Epidermal melanocyte (primary cell): ENCODE measurements around the gene GPC3.
"Not testable (repeated sequence)": the region's sequence is repeated elsewhere in the genome, so short reads cannot be mapped to it uniquely, and the experiment has no call there.

Experiments used
- DNase-seq: peaks from one replicate; pipeline ENCODE4 v3.0.0; 2011; ENCODE audit warnings: low spot score; ENCODE audit not compliant: insufficient read length

GPC3 gene

DNA sequence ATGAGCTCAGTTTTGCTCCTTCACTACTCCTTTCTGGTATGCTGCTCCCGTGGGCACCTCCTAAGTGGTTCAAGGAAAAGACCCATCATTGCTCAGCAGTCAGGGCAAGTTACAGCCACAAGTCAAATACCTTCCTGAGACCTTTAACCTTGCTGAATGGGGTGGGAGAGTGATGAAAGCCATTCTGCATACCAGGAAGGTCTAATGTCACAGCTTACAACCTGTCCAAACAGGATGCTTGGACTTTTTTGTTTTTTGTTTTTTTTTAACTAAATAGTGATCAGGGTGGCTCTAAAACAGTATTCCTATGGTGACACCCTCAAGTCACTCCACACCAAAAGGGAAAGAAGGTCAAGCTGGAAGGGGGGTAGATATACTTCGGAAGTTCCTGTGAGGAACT, 93.1 kb downstream of the GPC3 start:
- no peak for DNase-seq

DNA sequence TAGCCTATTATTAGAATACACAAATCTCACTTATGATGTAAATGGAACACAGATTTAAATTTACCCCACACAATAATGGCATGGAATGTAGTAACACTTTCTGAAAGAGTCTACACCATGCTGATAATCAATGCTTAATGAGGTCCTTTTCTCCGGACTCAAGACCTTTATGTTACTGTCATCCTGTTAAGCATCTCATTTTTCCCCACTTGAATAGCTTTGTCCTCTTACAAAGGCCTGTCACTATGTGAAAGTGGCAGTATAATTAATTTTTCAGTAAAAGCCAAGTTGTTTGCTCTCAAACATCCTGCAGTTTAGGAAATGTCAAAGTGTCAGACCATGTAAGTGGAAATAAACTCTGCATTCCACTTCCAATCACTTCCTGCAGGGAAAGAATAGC, 96.4 kb downstream of the GPC3 start:
- DNase-seq: no peak

DNA sequence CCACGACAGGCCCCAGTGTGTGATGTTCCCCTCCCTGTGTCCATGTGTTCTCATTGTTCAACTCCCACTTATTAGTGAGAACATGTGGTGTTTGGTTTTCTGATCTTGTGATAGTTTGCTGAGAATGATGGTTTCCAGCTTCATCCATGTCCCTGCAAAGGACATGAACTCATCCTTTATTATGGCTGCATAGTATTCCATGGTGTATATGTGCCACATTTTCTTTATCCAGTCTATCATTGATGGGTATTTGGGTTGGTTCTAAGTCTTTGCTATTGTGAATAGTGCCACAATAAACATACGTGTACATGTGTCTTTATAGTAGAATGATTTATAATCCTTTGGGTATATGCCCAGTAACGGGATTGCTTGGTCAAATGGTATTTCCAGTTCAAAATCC, 97.3 kb downstream of the GPC3 start:
- not testable (repeated sequence) for DNase-seq

DNA sequence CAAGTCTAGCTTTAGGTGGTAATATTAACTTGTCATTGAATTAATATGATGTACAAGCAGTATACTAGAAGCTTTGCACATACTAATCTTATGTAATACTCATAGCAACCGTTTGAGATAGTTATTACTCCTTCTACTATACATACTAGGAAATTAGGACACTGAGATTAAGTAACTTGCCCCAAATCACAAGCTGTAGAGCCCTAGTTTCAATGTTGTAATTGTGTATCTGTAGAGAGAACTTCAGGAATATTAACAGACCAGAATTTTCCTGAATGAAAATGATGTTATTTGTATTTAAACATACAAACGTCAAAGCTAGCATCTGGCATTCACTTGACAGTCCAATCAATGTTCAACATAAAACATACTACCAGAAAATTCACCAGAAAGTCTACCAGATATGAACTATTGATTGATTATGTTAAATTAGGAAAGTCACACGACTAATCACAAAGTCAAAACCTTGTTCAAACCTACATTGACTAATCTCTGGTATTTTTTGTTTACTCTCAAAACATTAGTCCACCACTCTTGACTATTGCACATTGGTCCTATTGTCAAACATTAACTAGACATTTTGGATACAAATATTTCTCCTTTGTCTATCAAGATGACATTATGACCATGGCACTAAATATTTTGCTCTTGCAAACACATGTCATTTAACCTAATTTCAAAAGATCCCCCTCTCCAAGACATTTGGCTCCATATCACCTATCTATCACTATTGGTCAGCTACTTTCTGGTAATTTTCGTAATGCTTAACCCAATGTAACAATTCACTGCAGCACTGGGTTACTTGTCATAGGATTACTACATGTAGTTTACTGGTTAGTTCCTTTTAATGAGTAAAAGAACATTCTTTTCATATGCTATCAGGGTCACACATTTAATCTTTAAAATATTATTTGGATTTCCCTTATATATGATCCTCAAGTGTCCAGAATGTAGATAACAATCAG, 100.7 kb downstream of the GPC3 start:
- DNase-seq: no peak

DNA sequence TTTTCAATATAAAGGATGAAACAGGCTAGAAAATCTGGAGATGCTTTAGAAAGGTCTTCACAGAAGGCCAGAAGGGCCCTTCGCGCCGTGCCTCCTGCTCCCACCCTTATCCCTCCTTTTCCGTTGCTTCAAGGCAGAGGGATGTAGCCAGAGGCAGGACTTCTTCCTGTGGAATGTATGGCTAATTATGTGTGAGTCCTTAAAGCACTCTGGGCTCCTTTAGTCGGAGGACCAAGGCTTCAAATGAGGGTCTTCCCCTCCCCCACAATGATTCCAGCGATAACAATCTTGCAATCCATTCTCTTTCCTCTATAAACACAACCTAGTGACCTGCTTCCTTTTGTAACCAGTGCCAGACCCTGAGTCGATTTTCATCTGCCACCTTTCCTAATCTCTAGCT, 103.5 kb downstream of the GPC3 start:
- no peak for DNase-seq

DNA sequence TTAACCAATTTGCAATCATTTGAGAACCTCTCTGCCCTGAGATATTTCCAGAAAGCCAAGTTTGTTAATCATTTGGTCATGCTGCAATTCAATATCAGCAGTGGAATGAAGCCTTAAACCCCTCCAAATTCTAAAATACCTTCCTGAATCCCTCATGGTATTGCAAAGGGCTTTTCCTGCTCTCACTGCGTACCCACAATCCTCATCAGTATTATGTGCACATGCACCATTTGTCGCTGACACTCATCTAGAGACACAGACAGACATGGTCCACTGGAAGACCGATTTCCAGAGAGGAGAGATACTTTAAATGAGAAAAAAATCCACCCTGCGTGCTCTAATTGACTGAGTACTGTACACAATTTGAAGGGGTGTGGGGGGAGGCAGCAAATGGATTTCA, 104.4 kb downstream of the GPC3 start:
- DNase-seq: no peak

DNA sequence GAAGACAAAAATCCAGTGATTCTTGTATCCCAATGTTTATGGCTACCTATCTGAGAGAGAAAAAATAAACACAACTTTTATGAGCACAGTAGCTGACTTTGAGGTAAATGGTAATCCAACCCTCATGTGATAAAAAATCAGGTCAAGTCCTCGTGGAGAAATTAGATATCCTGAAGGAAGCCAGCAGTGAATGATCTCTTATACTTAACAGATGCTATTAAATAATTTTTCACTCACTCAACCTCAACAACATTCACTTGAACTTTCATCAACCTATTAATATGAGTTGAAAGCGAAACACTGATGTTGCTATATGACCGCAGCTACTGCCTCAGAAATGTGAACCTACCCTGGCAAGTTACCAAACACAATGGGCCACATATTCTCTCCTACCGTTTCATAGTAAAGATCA, 105.4 kb downstream of the GPC3 start:
- no peak for DNase-seq

DNA sequence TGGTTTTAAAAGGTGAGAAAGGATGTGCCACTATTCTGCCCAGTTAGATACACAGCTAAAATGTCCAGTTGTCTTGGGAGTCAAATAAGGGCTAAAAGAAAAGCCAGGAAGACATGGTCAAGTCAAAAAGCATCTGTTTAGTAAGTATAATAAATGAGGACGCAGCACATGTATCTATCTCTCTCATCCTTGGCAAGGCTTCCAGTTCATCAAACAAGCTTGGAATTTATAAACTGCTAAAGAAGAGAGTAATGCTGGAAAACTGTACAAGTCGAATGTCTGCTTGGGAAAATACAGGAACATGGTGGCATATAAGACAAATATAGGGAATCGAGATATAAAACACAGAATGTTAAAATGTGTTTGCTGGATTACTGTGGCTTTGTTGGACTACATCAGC, 106.7 kb downstream of the GPC3 start:
- DNase-seq: no peak

DNA sequence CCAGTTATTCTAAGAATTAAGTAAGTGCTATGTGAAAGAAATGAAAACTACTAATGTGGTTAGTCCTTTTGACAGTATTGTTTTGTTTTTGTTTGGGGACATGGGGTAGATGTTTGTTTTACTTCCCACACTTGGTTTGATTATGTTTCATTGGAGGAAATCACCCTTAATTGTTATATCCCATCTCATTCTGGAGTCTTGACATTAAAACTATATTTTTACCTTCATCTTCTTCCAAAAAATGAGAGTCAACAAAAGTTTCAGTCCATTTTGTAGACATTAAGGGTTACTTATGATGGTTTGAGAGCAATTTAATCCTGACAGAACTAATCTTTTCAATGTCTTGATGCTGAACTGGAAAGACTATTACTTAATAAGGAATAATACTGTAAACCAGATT, 108.7 kb downstream of the GPC3 start:
- DNase-seq: no peak

DNA sequence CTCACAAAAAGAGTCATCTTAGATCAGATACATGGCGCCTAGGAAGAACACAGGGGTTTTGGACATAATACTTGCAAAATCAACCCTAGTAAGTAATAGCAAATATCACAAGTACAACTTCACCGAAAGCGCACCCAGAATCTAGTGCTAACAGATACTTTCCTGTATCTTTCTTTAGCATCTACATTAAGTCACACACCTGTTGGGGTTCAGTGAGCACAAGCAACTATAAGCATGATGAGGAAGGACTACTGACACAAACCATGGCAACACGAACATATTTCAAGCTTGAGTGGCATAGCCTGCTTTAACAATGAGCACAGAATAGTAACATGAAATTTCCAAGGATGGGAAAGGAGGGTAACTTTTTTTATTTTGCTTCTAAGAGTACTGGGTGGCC, 116.1 kb downstream of the GPC3 start:
- DNase-seq: no peak

DNA sequence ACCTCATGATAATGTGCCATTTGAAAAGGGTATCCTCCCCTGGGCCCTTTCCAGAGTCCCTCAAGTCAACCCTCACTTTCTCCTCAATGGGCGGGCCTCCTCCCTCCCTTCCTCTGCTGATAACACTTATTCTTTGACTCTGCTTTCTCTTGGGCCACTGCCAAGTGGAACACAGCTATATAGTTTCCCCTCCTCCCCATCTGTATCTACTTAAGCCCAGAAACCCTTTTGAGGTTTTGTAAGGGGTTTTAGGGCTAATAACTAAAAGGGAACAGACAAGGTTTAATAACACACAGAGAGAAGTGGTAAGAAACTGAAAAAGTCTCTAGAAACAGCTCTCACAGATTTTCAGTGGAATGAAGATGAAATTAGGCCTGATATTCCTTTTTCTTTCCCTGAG, 116.7 kb downstream of the GPC3 start:
- DNase-seq: no peak

DNA sequence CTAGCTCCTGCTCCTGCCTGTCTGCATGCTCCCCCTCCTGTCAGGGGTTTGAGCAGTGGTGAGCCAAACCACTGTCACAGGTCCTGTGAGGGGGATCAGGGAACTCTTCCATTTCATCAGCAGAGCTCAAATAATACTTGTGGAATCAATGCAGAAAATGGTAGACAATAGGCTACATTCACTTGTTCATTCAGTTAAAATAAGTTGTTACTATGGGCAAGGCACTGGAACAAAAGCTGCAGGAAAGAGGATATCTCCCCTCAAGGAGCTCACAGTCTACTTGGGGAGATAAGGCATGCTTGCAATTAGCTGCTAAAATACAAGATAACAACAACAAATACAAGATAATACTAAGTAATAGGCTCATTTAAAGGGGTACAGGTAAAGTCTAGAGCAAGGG, 117.1 kb downstream of the GPC3 start:
- no peak for DNase-seq

DNA sequence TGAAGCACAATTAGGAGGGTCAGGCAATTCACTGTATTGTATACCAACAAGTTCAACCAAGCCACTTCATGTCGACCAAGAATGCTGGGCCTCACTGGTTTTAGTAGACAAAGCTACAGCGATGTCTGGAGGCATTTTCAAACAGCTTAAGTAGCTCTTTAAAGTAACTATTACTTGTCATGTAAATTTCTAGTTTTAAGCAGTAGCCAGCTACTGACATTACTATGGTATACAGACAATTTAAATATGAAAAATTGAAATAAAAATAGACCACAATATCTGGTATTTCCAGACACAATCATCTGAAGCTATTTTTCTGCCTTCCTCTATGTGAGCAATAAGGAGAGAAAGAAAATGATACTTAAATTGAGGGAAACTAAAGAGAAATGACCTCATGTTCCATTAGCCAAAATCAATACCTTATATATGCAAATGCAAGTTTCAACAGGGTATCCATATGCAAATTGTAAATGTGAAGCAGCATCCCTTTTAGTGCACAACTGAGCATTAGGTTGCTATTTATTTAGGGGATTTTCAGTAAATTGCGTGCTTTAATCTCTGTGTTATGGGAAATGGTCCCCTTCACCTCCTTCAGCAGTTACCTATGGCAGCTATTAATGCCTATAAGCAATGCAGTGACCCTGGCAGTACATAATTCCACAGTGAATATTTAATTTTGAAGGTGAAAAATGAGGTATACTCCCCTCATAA, 119.5 kb downstream of the GPC3 start:
- no peak for DNase-seq

DNA sequence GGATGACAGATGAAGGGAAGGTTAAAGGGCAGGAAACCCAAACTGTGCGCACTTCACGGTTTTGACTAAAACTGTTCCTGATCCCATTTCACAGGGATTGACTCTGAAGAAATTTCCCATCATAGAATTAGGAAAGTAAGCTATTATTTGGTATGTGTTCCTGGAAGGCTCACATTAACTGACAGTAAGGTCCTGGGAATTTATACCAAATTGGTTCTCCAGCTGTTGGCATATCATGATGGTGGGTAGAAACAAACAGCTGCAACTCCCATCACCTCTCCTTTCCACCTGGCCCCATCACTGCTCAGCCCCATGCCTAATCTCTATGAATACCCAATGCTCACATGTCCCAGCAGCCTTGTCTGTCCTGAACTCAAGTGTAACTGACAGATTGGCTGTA, 121.2 kb downstream of the GPC3 start:
- no peak for DNase-seq

DNA sequence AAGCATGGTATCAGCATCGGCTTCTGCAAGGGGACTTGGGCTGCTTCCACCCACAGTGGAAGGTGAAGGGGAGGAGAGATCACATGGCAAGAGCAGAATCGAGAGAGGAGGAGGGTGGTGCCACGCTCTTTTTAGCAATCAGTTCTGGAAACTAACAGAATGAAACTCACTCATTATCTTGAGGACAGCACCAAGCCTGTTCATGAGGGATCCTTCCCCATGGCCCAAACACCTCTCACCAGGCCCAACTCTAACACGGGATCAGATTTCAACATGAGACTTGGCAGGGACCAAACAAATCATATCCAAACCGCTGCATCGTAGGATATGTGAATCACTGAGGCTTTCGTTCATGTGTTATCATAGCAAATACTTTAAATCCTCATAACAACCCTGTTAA, 125.5 kb downstream of the GPC3 start:
- DNase-seq: no peak

DNA sequence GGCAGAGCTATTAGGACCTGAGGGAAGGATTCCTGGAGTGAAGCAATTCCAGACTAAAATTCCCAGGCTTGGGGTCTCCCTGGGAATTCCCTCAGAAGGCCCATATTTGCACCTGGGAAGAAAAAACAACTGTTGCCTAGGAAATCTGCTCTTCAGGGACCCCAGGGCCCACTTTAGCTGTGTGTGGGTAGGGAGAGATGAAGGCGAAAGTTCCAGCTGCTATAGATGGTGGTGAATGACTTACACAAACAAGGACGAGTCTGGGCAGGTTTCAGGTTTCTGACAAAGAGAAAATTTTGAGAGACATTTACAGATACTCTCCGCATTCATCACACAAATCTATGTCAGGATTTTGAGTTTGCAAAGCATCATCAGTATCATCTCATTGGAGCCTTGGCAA, 126.1 kb downstream of the GPC3 start:
- DNase-seq: no peak

DNA sequence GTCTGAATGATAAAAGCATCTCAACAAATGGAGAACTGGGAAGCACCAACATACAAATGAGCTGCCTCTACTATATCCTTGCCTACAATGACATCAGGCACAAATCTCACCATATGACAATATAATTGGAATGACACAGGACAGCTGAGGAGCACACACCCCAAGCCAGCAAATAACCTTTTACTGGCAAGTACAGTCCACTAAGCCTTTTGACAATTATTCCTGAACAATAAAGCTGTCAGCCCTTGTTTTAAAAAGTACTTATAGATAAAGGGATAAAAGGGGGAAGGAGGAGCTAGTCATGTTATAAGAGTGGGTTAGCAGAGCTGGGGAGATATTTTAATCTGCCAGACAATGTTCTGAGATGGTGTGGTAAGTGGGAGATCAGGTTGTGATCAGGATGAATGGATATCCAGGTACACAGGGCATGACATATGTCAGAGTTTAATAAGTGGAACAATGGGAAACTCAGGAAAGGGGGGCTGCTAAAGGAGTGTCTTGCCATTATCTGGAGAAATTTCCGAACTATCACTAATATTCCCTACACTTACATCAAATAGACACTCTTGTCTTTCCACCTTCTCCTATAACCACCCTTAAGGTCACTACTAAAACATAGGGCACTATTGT, 127.6 kb downstream of the GPC3 start:
- no peak for DNase-seq

DNA sequence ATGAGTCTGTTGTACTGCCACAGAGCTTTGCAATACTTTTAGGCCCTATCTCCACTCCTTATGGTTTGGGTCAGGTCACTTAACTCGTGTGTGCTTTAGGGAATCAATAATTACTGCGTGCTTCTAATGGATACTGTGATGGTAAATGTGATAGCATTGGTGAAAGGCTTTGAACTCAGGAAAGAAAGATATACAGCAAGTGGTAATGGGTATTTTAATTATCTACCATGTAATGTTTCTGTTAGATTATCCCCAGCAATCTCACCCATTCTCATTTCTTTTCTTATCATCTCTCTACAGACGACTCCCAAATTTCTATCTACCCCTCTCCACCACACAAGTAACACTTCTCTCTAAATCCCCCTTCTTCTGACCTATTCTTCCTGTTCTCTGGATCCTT, 128.6 kb downstream of the GPC3 start:
- DNase-seq: no peak

DNA sequence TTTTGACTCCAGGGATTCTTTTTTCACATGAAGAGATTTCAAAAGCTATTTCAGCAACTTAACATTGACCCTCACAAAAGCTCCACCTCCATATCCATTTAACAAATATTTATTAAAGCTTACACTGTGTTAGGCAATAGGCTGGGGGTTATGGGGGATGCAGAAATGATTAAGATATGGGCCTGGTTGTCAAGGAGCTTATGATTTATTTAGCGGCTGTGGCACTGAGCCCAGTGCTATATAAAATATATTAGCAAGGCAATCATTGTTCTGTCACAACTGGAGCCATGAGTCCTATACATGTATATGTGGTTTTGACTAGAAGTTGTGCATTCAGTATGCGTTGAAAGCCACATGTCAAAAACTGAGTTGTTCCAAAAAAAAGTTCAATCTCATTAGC, 131.1 kb downstream of the GPC3 start:
- no peak for DNase-seq

DNA sequence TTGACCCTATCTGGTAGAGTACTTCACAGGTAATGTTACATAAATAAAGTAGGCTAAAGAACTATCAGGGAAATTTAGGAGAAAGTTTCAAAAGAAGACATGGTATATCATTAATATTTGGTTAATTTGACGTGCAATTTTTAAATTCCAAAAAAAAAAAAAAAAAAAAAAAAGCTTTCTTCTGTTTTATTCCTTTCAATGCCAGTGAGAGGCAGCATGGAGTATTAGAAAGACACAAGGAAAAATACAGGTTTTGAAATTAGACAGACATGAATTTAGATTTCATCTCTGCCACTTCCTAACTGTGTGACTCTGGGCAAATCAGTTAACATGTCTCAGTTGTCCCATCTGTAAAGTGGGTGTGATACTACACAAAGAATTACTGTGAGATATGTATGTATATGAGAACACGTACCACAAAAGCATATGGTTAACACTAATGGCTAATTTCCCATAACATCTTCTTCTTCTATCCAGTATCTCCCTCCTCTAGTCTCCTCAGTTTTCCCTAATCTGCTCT, 132.5 kb downstream of the GPC3 start:
- DNase-seq: no peak

DNA sequence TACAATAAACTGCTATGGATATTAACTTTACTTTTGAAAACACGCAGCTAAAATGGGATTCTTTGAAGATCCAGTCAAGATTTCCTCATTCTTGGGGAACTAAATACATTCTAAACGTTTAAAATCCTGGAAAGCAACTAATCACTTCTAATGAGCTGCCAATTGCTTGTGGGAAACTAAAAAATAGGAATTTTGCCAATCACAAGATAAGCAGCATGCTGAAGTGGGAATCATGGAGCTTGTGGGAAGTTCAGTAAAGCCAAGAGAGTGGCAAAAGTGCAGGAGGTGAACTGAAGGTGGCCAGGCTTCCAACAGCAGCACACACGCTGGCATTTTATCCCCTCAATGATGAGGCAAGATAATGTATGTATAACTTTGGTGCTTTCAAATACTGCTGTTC, 133.0 kb downstream of the GPC3 start:
- no peak for DNase-seq

DNA sequence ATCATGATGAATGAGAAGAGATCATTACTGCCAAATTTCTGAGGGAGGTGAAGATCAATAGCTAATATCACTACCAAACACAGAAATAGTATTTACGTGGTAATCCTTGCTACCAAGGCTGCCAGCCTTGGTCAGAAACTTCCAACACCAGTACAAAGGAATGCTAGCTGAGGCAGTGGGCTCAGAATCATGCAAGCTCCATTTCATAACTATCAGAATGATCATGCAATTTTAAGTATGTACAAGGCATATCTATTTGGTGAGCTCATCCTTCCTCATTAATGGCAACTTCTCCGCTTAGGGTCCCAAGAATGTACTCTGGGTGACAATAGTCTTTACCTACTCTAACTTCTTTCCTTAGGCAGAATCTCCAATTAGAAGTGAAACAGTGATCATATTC, 135.0 kb downstream of the GPC3 start:
- DNase-seq: no peak
